GM12892 (cell line): ENCODE results near the gene NUP210L.

Experiments
- POLR2A ChIP-seq: IDR thresholded peaks from 2 replicates; pipeline ENCODE4 v1.6.1; 2011; ENCODE audit warnings: low read depth, low read length, control low read depth
- POLR2AphosphoS5 ChIP-seq: IDR thresholded peaks from 2 replicates; pipeline ENCODE4 v1.6.1; 2011; ENCODE audit warnings: low read depth, low read length, control low read depth
- TAF1 ChIP-seq: IDR thresholded peaks from 2 replicates; pipeline ENCODE4 v1.6.1; 2011; ENCODE audit warnings: low read depth, mild to moderate bottlenecking, control low read depth, low read length, borderline replicate concordance

- TF ChIP-seq TAF1 (no peak), POLR2A (no peak), POLR2AphosphoS5 (no peak)
Observed at GRCh38 chr1:154148807-154149206, 6.1 kb downstream of the NUP210L start.
